Erythroblast (primary cell): ENCODE measurements around the gene ACAT2.

Experiments
- GATA1 ChIP-seq: IDR thresholded peaks from 2 replicates; pipeline ENCODE4 v1.6.1; 2011; ENCODE audit warnings: low read depth, mild to moderate bottlenecking, control low read depth, low read length, moderate library complexity
- POLR2A ChIP-seq: IDR thresholded peaks from 2 replicates; pipeline ENCODE4 v1.6.1; 2011; ENCODE audit warnings: mild to moderate bottlenecking, low read length

DNA sequence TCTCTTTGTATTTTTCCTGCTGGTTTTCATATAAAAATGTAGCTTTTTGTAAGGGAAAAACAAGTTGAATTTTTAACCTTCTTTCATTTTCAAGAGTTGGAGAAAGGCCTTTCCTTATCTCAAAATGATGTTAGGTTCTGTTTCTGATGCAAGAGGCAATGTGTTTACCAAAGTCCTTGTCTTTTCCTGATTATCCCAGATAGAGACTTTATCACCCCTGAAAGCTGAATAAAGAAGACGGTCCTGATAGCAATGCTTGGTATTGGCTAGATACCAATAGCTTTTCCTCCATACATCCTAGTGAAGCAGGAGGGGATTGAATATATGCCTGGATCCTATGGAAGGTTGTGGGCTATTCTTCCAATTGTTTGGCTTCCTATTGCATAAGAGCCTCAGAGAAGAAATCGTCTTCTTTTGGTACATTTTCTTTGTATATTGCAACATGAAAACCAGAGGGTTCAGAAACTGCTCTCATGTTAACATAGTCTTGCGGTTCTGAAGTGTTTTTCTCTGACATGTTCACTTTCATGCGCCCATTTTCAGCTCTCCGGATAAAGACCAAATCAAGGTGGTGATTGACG lies 43.7 kb downstream of the ACAT2 start:
- TF ChIP-seq POLR2A (no peak), GATA1 (no peak)
